NT2/D1 (cell line): ENCODE measurements around the gene TMSB4Y.

ENCODE experiments used
- SUZ12 ChIP-seq: IDR thresholded peaks from 2 replicates; pipeline ENCODE4 v1.6.1; 2011; ENCODE audit not compliant: insufficient read length, insufficient read depth; ENCODE audit errors: extremely low read depth
- YY1 ChIP-seq: IDR thresholded peaks from 2 replicates; pipeline ENCODE4 v1.6.1; 2011; ENCODE audit not compliant: insufficient read length, insufficient read depth
- ZNF274 ChIP-seq: IDR thresholded peaks from 2 replicates; pipeline ENCODE4 v1.6.1; 2011; ENCODE audit warnings: mild to moderate bottlenecking, low read depth, low read length

DNA sequence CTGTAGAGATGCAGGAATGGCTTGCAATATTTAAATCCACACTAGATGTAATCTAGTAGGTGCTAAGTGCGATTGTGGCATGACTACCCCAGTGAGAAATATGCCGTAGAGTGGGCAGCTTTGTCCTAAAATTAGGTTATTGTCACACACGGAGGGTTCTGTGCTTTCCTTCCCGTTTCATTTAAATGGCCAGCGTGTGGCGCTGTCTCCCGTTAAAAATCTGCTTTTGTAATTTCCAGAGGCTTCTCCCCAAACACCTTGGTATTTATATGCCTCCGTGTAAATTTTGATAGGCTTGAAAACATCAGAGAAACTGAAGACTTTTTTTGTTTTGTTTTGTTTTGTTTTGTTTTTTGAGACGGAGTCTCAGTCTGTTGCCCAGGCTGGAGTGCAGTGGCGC, 34.9 kb downstream of the TMSB4Y start:
- no peak for TF ChIP-seq YY1
- no peak for TF ChIP-seq SUZ12
- no peak for TF ChIP-seq ZNF274
